HCT116 (cell line): ENCODE results near the gene PIM3.

Experiments used
- CTCF ChIP-seq, 3 experiments: fragments of 200-600 bp in 1 of 3; sonication (generic) in 1 of 3; IDR thresholded peaks in 2 of 3; conservative IDR thresholded peaks in 1 of 3; 2 replicates each; pipeline ENCODE4 v1.5.1; 2012 to 2017; ENCODE audit warnings: low read depth in 2 of 3, low read length in 2 of 3, antibody characterized with exemption in 1 of 3, borderline replicate concordance in 1 of 3, control low read depth in 1 of 3, mild to moderate bottlenecking in 1 of 3, mixed read lengths in 1 of 3, mixed run types in 1 of 3, moderate library complexity in 1 of 3; ENCODE audit not compliant: insufficient read depth in 1 of 3
- EZH2 ChIP-seq: fragments of 200-600 bp; sonication (generic); IDR thresholded peaks from 2 replicates; pipeline ENCODE4 v1.6.1; 2017; ENCODE audit warnings: antibody characterized with exemption, mixed run types
- MAX ChIP-seq: IDR thresholded peaks from 2 replicates; pipeline ENCODE4 v1.6.1; 2012
- SIN3A ChIP-seq: IDR thresholded peaks from 2 replicates; pipeline ENCODE4 v1.6.1; 2012; ENCODE audit warnings: low read depth

- TF ChIP-seq MAX = no peak
- no peak for TF ChIP-seq CTCF (IDR thresholded peaks at IDR 0.05 in 2 of 3, conservative IDR thresholded peaks at IDR 0.05 in 1 of 3; ENCODE audit: borderline replicate concordance in 1 of 3, insufficient read depth in 1 of 3, low read depth in 2 of 3, low read length in 2 of 3)
- TF ChIP-seq EZH2 = no peak
- no peak for TF ChIP-seq SIN3A
Observed at GRCh38 chr22:49996518-49997250, 36.1 kb downstream of the PIM3 start.
